IMR-90 (cell line): ENCODE results near the gene XKRX. TPM values are rescaled to one million over a fixed set of nuclear protein-coding genes. Genes with fewer than 3 reads are reported as not detected.
A peak's percentile ranks its signal among the peaks of the same experiment; 100 is the strongest.

Source experiments
- ATAC-seq: fragments of 200-7000 bp; cut with Tn5 transposase; 2 replicates; pipeline ENCODE4 v1.9.1; 2020; ENCODE audit warnings: low read depth, mild to moderate bottlenecking, moderate library complexity
- BruUV-seq: library from RNA; stranded (reverse); fragments of 400-500 nt; replicated peaks from 2 replicates; lab custom pipeline; 2021; lab: Mats Ljungman, UMichigan
- CTCF ChIA-PET: fragments of 300-600 bp; formaldehyde crosslinking; extraction: SDS; loops from one replicate; lab custom pipeline; 2021; ENCODE audit warnings: antibody characterized with exemption; lab: Yijun Ruan, JAX
- POLR2A ChIA-PET: fragments of 300-600 bp; sonication (Branson Sonifier 250); formaldehyde crosslinking; loops from one replicate; lab custom pipeline; 2022; ENCODE audit warnings: antibody characterized with exemption; ENCODE audit not compliant: unreplicated experiment; lab: Charles Lee
- DNase-seq: peaks from one replicate; pipeline ENCODE4 v3.0.0; 2013
- H2AFZ ChIP-seq: replicated peaks from 2 replicates; pipeline ENCODE3; 2013; ENCODE audit warnings: low read length, mild to moderate bottlenecking; ENCODE audit not compliant: poor library complexity
- H2AK5ac ChIP-seq: 2 replicates; pipeline ENCODE4 v1.6.1; 2013; ENCODE audit warnings: low read depth, low read length, inconsistent platforms
- H2AK9ac ChIP-seq: replicated peaks from 2 replicates; pipeline ENCODE3; 2013; ENCODE audit warnings: mild to moderate bottlenecking, low read depth, low read length, moderate library complexity; ENCODE audit not compliant: poor library complexity
- H2BK120ac ChIP-seq: 2 replicates; pipeline ENCODE4 v1.6.1; 2013; ENCODE audit warnings: low read depth, low read length, inconsistent platforms
- H2BK15ac ChIP-seq: 3 replicates; pipeline ENCODE4 v1.6.1; 2013; ENCODE audit warnings: low read depth, low read length, inconsistent platforms
- H2BK20ac ChIP-seq: 2 replicates; pipeline ENCODE4 v1.6.1; 2013; ENCODE audit warnings: low read depth, mild to moderate bottlenecking, inconsistent platforms, low read length, moderate library complexity
- H2BK5ac ChIP-seq: 2 replicates; pipeline ENCODE4 v1.6.1; 2013; ENCODE audit warnings: mild to moderate bottlenecking, low read depth, low read length, inconsistent platforms; ENCODE audit not compliant: poor library complexity, severe bottlenecking
- H3K14ac ChIP-seq: replicated peaks from 2 replicates; pipeline ENCODE4 v1.6.1; 2013; ENCODE audit warnings: low read depth, low read length, inconsistent platforms
- H3K18ac ChIP-seq: 2 replicates; pipeline ENCODE4 v1.6.1; 2013; ENCODE audit warnings: low read depth, low read length, control low read depth
- H3K23ac ChIP-seq: 2 replicates; pipeline ENCODE4 v1.6.1; 2013; ENCODE audit warnings: low read depth, low read length, inconsistent platforms
- H3K27ac ChIP-seq: 2 replicates; pipeline ENCODE4 v1.5.1; 2013; ENCODE audit warnings: mild to moderate bottlenecking, control low read depth, low read length; ENCODE audit not compliant: insufficient read depth
- H3K27me3 ChIP-seq: 2 replicates; pipeline ENCODE4 v1.6.1; 2013; ENCODE audit warnings: low read length; ENCODE audit not compliant: control insufficient read depth, insufficient read depth
- H3K36me3 ChIP-seq: 2 replicates; pipeline ENCODE4 v1.6.1; 2013; ENCODE audit warnings: low read length, mixed read lengths; ENCODE audit not compliant: control insufficient read depth, insufficient read depth
- H3K4ac ChIP-seq: 2 replicates; pipeline ENCODE4 v1.6.1; 2013; ENCODE audit warnings: low read depth, low read length, inconsistent platforms
- H3K4me1 ChIP-seq: 2 replicates; pipeline ENCODE4 v1.6.1; 2013; ENCODE audit warnings: low read length, mixed read lengths; ENCODE audit not compliant: control insufficient read depth, insufficient read depth
- H3K4me2 ChIP-seq: 2 replicates; pipeline ENCODE4 v1.6.1; 2013; ENCODE audit warnings: low read depth, mild to moderate bottlenecking, control low read depth, low read length, moderate library complexity
- H3K4me3 ChIP-seq: 2 replicates; pipeline ENCODE4 v1.5.1; 2013; ENCODE audit warnings: low read depth, mild to moderate bottlenecking, control low read depth, low read length, moderate library complexity; ENCODE audit not compliant: insufficient read depth
- H3K56ac ChIP-seq: 2 replicates; pipeline ENCODE4 v1.6.1; 2013; ENCODE audit warnings: low read length, inconsistent platforms; ENCODE audit not compliant: insufficient read depth; ENCODE audit errors: extremely low read depth
- H3K79me1 ChIP-seq, 2 experiments: 2 replicates each; pipeline ENCODE4 v1.6.1; 2013; ENCODE audit warnings: low read length in 2 of 2, inconsistent platforms in 1 of 2, low read depth in 1 of 2
- H3K9ac ChIP-seq: 2 replicates; pipeline ENCODE4 v1.6.1; 2013; ENCODE audit warnings: low read depth, low read length, control low read depth
- H3K9me1 ChIP-seq: 2 replicates; pipeline ENCODE4 v1.6.1; 2013; ENCODE audit warnings: low read length, inconsistent platforms; ENCODE audit not compliant: insufficient read depth
- H3K9me3 ChIP-seq: 2 replicates; pipeline ENCODE4 v1.6.1; 2013; ENCODE audit warnings: low read length; ENCODE audit not compliant: control insufficient read depth, insufficient read depth
- H4K20me1 ChIP-seq: 2 replicates; pipeline ENCODE4 v1.6.1; 2013; ENCODE audit warnings: low read length, inconsistent platforms; ENCODE audit not compliant: insufficient read depth
- H4K5ac ChIP-seq: 2 replicates; pipeline ENCODE4 v1.6.1; 2013; ENCODE audit warnings: mild to moderate bottlenecking, low read depth, low read length, control low read depth
- H4K8ac ChIP-seq, 2 experiments: 2 replicates each; pipeline ENCODE4 v1.6.1; 2013; ENCODE audit warnings: low read depth in 2 of 2, low read length in 2 of 2, control low read depth in 1 of 2, inconsistent platforms in 1 of 2
- H4K91ac ChIP-seq: 2 replicates; pipeline ENCODE4 v1.6.1; 2013; ENCODE audit warnings: low read depth, low read length, inconsistent platforms; ENCODE audit not compliant: insufficient read depth
- BHLHE40 ChIP-seq: fragments of 150-350 bp; IDR thresholded peaks from 2 replicates; pipeline ENCODE4 v1.6.1; 2016; ENCODE audit warnings: mild to moderate bottlenecking, low read depth, low read length
- CTCF ChIP-seq: conservative IDR thresholded peaks from 2 replicates; pipeline ENCODE4 v1.5.1; 2012; ENCODE audit warnings: mild to moderate bottlenecking, low read depth, low read length, improper control_type of control experiment
- FOS ChIP-seq: fragments of 150-350 bp; IDR thresholded peaks from 2 replicates; pipeline ENCODE4 v1.6.1; 2016; ENCODE audit warnings: low read depth, low read length
- MAZ ChIP-seq: IDR thresholded peaks from 2 replicates; pipeline ENCODE4 v1.6.1; 2012; ENCODE audit warnings: low read depth, mild to moderate bottlenecking, low read length, improper control_type of control experiment, moderate library complexity, borderline replicate concordance
- POLR2A ChIP-seq: IDR thresholded peaks from 2 replicates; pipeline ENCODE4 v1.6.1; 2012; ENCODE audit warnings: mild to moderate bottlenecking, low read depth, low read length
- RAD21 ChIP-seq: IDR thresholded peaks from 2 replicates; pipeline ENCODE4 v1.6.1; 2012; ENCODE audit warnings: low read length, improper control_type of control experiment
- RCOR1 ChIP-seq: IDR thresholded peaks from 2 replicates; pipeline ENCODE4 v1.6.1; 2012; ENCODE audit warnings: mild to moderate bottlenecking, low read length, improper control_type of control experiment; ENCODE audit not compliant: insufficient replicate concordance
- RFX5 ChIP-seq: IDR thresholded peaks from 2 replicates; pipeline ENCODE4 v1.8.0; 2012; ENCODE audit warnings: low read depth, mild to moderate bottlenecking, low read length, moderate library complexity
- SMC3 ChIP-seq: fragments of 150-350 bp; IDR thresholded peaks from 2 replicates; pipeline ENCODE4 v1.6.1; 2016; ENCODE audit warnings: low read depth, mild to moderate bottlenecking, antibody characterized with exemption, low read length, moderate library complexity
- WGBS, 2 experiments: methylation state at CpG; one replicate each; pipeline versions ENCODE4 v1.1.5 to v1.1.7; 2013; ENCODE audit warnings: missing lambda C conversion rate in 2 of 2; ENCODE audit not compliant: insufficient read length in 1 of 2; ENCODE audit errors: extremely low coverage in 2 of 2; 5-methylcytosine and 5-hydroxymethylcytosine counted together
- dilution Hi-C: fragments of 300-500 bp; cut with HindIII; formaldehyde crosslinking; loops from one replicate; pipeline ENCODE4 v1.14.3; 2018; ENCODE audit warnings: low sequenced_read_pairs; ENCODE audit not compliant: unreplicated experiment
- in situ Hi-C: fragments of 300-500 bp; cut with MboI; formaldehyde crosslinking; loops from 3 replicates; pipeline ENCODE4 v1.14.3; 2019; ENCODE audit warnings: low sequenced_read_pairs, inconsistent platforms, mixed read lengths
- intact Hi-C: fragments of 100-400 bp; cut with micrococcal nuclease; formaldehyde crosslinking; loops from 2 replicates; pipeline ENCODE4 v1.10.0; 2022
- polyA plus RNA-seq, 3 experiments: library from polyadenylated mRNA; depleted of rRNA; stranded (reverse); fragments of >200 nt; gene quantifications; 2 replicates each; pipeline ENCODE4 v1.2.3, GENCODE V29; 2012; ENCODE audit warnings: low replicate concordance in 1 of 3
- total RNA-seq: library from RNA; depleted of rRNA; stranded (reverse); fragments of >200 nt; gene quantifications from 2 replicates; pipeline ENCODE4 v1.2.3, GENCODE V29; 2012

XKRX gene
- total and polyA plus RNA-seq, 2 of the 4 experiments (the other 2 are of a cell fraction): 0.39 to 0.90 TPM

- TF ChIP-seq MAZ (no peak), FOS (no peak), BHLHE40 (no peak), SMC3 (peak; percentile 64), CTCF (peak; percentile 59), RAD21 (peak; percentile 68), POLR2A (no peak), RFX5 (no peak), RCOR1 (no peak)
- Histone ChIP-seq H3K27me3 (no peaks in the 10 kb centered on the region; the same call in 1 of the 2 replicates), H2BK15ac (no peak overlapping the region), H3K36me3 (no peaks in the 10 kb centered on the region), H2AK9ac (no peak overlapping the region), H2BK120ac (no peak overlapping the region), H3K9me1 (no peaks in the 10 kb centered on the region), H2BK5ac (no peak overlapping the region), H4K20me1 (no peaks in the 10 kb centered on the region), H3K18ac (no peak overlapping the region), H3K14ac (no peak overlapping the region), H3K4me2 (no peak overlapping the region), H2AFZ (peak overlapping the region; percentile 28), H3K27ac (no peak overlapping the region), H2AK5ac (peak overlapping the region; percentile 29; the same call in 1 of the 2 replicates), H3K9ac (no peak overlapping the region), H3K4me1 (no peaks in the 10 kb centered on the region), H4K5ac (no peak overlapping the region), H3K9me3 (no peaks in the 10 kb centered on the region), H3K4me3 (no peak overlapping the region), H3K4ac (no peak overlapping the region), H3K23ac (no peak overlapping the region), H2BK20ac (no peak overlapping the region), H3K56ac (no peak overlapping the region), H4K8ac (no peak overlapping the region), H3K79me1 (no peaks in the 10 kb centered on the region), H4K91ac (no peak overlapping the region)
- POLR2A ChIA-PET: no interaction called here
- dilution Hi-C loops: no loop called here
- in situ Hi-C loops: loop anchor here (10.0 kb wide), 1 partner anchor 389 kb away; no protein-coding TSS in a partner anchor
- intact Hi-C loops: loop anchor here (1.0 kb wide), 2 partner anchors 311 to 392 kb away; no protein-coding TSS in a partner anchor
- peak; percentile 54 for ATAC-seq
- peak; percentile 44 for DNase-seq
- CTCF ChIA-PET: interaction anchor here (0.6 kb wide), 2 partner anchors 131 to 296 kb away, joined by 3 to 7 read pairs; no protein-coding TSS in a partner anchor
- WGBS, 2 experiments: 10% methylated on average over 2 of the region's 5 CpGs; no CpG with 5 or more reads in 1 of the 2 experiments
- no TSS peak for BruUV-seq
Measured at GRCh38 chrX:100895365-100896075, 33.2 kb downstream of the XKRX start.
